Chondrocyte (in vitro differentiated cells): Measurements from ENCODE around the gene KIF16B. TPM values are rescaled to one million over a fixed set of nuclear protein-coding genes. Genes with fewer than 3 reads are reported as not detected.
"Not testable (repeated sequence)": the region's sequence is repeated elsewhere in the genome, so short reads cannot be mapped to it uniquely, and the experiment has no call there.

Source experiments
- DNase-seq: peaks from one replicate; pipeline ENCODE4 v3.0.0; 2021; ENCODE audit warnings: mixed read lengths, low spot score
- H3K27ac Mint-ChIP-seq: one replicate; pipeline ENCODE4 v1.8.0; 2021; ENCODE audit warnings: mild to moderate bottlenecking, moderate library complexity, mixed read lengths; ENCODE audit not compliant: unreplicated experiment
- H3K27me3 Mint-ChIP-seq: 2 replicates; pipeline ENCODE4 v1.8.0; 2021; ENCODE audit warnings: low read depth, mixed read lengths
- H3K36me3 Mint-ChIP-seq: 2 replicates; pipeline ENCODE4 v1.8.0; 2021; ENCODE audit warnings: low read depth, mixed read lengths
- H3K4me1 Mint-ChIP-seq: 2 replicates; pipeline ENCODE4 v1.8.0; 2021; ENCODE audit warnings: low read depth, mild to moderate bottlenecking, mixed read lengths
- H3K4me3 Mint-ChIP-seq: one replicate; pipeline ENCODE4 v1.8.0; 2021; ENCODE audit warnings: mild to moderate bottlenecking, moderate library complexity, mixed read lengths; ENCODE audit not compliant: unreplicated experiment
- H3K9me3 Mint-ChIP-seq: 2 replicates; pipeline ENCODE4 v1.8.0; 2021; ENCODE audit warnings: low read depth, mixed read lengths
- CTCF ChIP-seq: fragments of 200-600 bp; sonication (generic); IDR thresholded peaks from 2 replicates; pipeline ENCODE4 v1.5.0; 2021; ENCODE audit warnings: antibody characterized with exemption, mild to moderate bottlenecking, moderate library complexity
- total RNA-seq: library from RNA; stranded (reverse); gene quantifications from 3 replicates; pipeline ENCODE4 v1.2.1, GENCODE V29; 2021

Gene KIF16B
- total RNA-seq, 1 donor from 2014 or later, result 11.2 TPM

- Mint-ChIP-seq H3K9me3 (peaks cover 4% of the 10 kb centered on the region), H3K4me1 (peaks cover 11% of the 10 kb centered on the region), H3K36me3 (peaks cover 2% of the 10 kb centered on the region), H3K27ac (no peak overlapping the region), H3K27me3 (no peaks in the 10 kb centered on the region), H3K4me3 (no peak overlapping the region)
- no peak for TF ChIP-seq CTCF
- no peak for DNase-seq
Measured at GRCh38 chr20:16441546-16442164, 131.6 kb downstream of the KIF16B start.

- Mint-ChIP-seq H3K36me3 (peaks cover 2% of the 10 kb centered on the region), H3K27me3 (no peaks in the 10 kb centered on the region)
- TF ChIP-seq CTCF, result no peak
Measured at GRCh38 chr20:16440686-16441085, 132.6 kb downstream of the KIF16B start.

GRCh38 chr20:16439540-16439939 is 133.7 kb downstream of the KIF16B start:
- H3K27me3 Mint-ChIP-seq, DNase-seq, H3K9me3 Mint-ChIP-seq, H3K27ac Mint-ChIP-seq, H3K4me3 Mint-ChIP-seq, H3K36me3 Mint-ChIP-seq: not testable (repeated sequence)
- H3K4me1 Mint-ChIP-seq, result peaks cover 12% of the 10 kb centered on the region

More at GRCh38 chr20:16440686-16441085, 132.6 kb downstream of the KIF16B start:
- no peak for DNase-seq
- H3K27ac Mint-ChIP-seq, result no peak overlapping the region
- no peak overlapping the region for H3K4me3 Mint-ChIP-seq
- peaks cover 11% of the 10 kb centered on the region for H3K4me1 Mint-ChIP-seq
- peaks cover 6% of the 10 kb centered on the region for H3K9me3 Mint-ChIP-seq

DNA sequence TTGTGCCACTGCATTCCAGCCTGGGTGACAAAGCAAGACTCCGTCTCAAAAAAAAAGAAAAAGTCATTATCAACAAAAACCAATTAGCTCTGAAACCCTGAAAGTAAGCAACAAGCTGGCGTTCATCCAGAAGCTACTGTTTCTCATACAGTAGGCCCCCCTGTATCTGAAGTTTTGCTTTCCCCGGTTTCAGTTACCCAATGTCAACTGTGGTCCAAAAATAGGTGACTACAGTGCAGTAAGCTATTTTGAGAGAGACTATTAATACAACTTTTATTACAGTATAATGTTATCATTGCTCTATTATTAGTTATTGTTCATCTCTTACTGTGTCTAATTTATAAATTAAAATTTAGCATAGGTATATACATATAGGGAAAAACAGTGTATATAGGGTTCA is 135.1 kb downstream of the KIF16B start:
- DNase-seq, result no peak
- TF ChIP-seq CTCF, result no peak
- Mint-ChIP-seq H3K9me3 (peaks cover 8% of the 10 kb centered on the region), H3K4me3 (no peak overlapping the region), H3K36me3 (peaks cover 2% of the 10 kb centered on the region), H3K27ac (no peak overlapping the region), H3K4me1 (peaks cover 7% of the 10 kb centered on the region), H3K27me3 (no peaks in the 10 kb centered on the region)

- Mint-ChIP-seq H3K27ac (no peak overlapping the region), H3K36me3 (peaks cover 2% of the 10 kb centered on the region), H3K4me1 (peaks cover 7% of the 10 kb centered on the region), H3K9me3 (peaks cover 8% of the 10 kb centered on the region), H3K4me3 (no peak overlapping the region), H3K27me3 (no peaks in the 10 kb centered on the region)
- no peak for DNase-seq
- no peak for TF ChIP-seq CTCF
Measured at GRCh38 chr20:16437387-16437996, 135.8 kb downstream of the KIF16B start.
